ENCODE data around the gene NUTM2B. TPM values are rescaled to one million over a fixed set of nuclear protein-coding genes. Genes with fewer than 3 reads are reported as not detected.
A peak's percentile ranks its signal among the peaks of the same experiment; 100 is the strongest.
"Not testable (repeated sequence)": the region's sequence is repeated elsewhere in the genome, so short reads cannot be mapped to it uniquely, and the experiment has no call there.

The NUTM2B gene
- total RNA-seq, 1 donor from 2014 or later, result 0.99 TPM

DNA sequence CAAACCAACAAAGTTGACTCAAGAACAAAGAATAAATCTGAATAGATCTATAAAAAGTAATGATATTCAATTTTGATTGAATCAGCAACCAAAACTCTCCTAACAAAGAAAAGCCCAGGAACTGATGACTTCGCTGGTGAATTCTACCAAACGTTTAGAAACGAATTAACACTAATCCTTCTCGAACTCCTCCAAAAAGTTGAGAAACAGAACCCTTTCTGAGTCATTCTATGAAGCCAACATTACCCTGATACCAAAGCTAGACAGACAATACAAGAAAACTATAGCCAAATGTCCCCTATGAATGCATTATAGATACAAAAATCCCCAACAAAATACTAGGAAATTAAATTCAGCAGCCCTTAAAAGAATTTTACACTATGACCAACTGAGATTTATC is 17.0 kb downstream of the NUTM2B start:
- not testable (repeated sequence) for DNase-seq (ENCODE audit: extremely low read depth, low read depth, low spot score)

GRCh38 chr10:79726620-79727019 is 23.6 kb downstream of the NUTM2B start:
- DNase-seq (ENCODE audit: extremely low read depth, low read depth, low spot score), result peak; percentile 4

- DNase-seq (ENCODE audit: extremely low read depth, low read depth, low spot score), result not testable (repeated sequence)
Observed at GRCh38 chr10:79744844-79745243, 41.8 kb downstream of the NUTM2B start.

GRCh38 chr10:79748510-79748909 is 45.5 kb downstream of the NUTM2B start:
- not testable (repeated sequence) for DNase-seq (ENCODE audit: extremely low read depth, low read depth, low spot score)

GRCh38 chr10:79753601-79754000 is 50.6 kb downstream of the NUTM2B start:
- DNase-seq (ENCODE audit: extremely low read depth, low read depth, low spot score), result not testable (repeated sequence)

DNA sequence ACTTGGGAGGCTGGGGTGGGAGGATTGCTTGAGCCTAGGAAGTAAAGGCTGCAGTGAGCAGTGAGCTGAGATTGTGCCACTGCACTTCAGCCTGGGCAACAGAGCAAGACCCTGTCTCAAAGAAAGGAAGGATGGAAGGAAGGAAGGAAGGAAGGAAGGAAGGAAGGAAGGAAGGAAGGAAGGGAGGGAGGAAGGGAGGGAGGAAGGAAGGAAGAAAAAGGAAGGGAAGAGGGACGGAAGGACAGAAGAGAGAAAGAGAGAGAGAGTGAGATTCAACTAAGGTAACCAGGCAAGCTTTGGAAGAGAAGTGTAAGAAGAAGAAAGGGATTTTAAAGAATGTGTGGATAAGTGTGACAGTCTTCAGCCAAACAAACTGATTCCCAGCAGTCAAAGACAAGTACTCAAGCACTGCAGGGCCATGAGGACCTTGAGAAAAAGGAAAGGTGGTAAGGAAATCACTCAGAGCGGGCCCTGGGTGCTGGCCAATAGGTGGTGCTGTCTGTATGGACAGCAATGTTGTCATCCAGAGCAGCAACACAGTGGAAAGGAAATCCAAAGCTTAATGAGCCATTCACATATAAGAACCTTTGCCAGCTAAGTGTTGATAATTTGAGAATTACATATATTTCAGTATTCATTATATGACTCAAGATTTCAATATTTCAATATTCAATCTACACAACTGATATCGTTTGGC is 55.4 kb downstream of the NUTM2B start:
- DNase-seq (ENCODE audit: extremely low read depth, low read depth, low spot score), result not testable (repeated sequence)

Other genes starting within 250 kb of the NUTM2B start
- gene EIF5AL1, start 190.7 kb upstream of the NUTM2B start, total RNA-seq, result 0.53 TPM in 2 replicates
- not detected in 2 replicates for gene SFTPA2, start 142.8 kb upstream of the NUTM2B start, total RNA-seq
- gene SFTPA1, start 92.3 kb upstream of the NUTM2B start, total RNA-seq, result not detected in 2 replicates
- 0.19 and 0.23 TPM in 2 replicates for gene NUTM2E, start 123.5 kb downstream of the NUTM2B start, total RNA-seq
- not detected in 2 replicates for gene SFTPD, start 245.9 kb downstream of the NUTM2B start, total RNA-seq

Data from glomerular endothelial cell (primary cell).